Ectodermal cell (in vitro differentiated cells): Measurements from ENCODE around the gene TBX18.

Experiments used
- H3K27ac ChIP-seq: 2 replicates; pipeline ENCODE4 v1.7.0; 2013; ENCODE audit warnings: mild to moderate bottlenecking, low read depth, low read length; ENCODE audit not compliant: insufficient read depth, poor library complexity, severe bottlenecking
- H3K27me3 ChIP-seq: 2 replicates; pipeline ENCODE4 v1.7.0; 2013; ENCODE audit warnings: mild to moderate bottlenecking, low read length; ENCODE audit not compliant: insufficient read depth, control insufficient read depth, poor library complexity, severe bottlenecking
- H3K36me3 ChIP-seq: one replicate; pipeline ENCODE4 v1.7.0; 2013; ENCODE audit warnings: low read length; ENCODE audit not compliant: control insufficient read depth, insufficient read depth
- H3K4me1 ChIP-seq: one replicate; pipeline ENCODE4 v1.7.0; 2013; ENCODE audit warnings: low read length; ENCODE audit not compliant: control insufficient read depth, insufficient read depth
- H3K4me3 ChIP-seq: 2 replicates; pipeline ENCODE4 v1.7.0; 2013; ENCODE audit warnings: low read depth, low read length, control low read depth; ENCODE audit not compliant: insufficient read depth
- H3K9me3 ChIP-seq: 2 replicates; pipeline ENCODE4 v1.7.0; 2013; ENCODE audit warnings: mild to moderate bottlenecking, low read length, moderate library complexity; ENCODE audit not compliant: control insufficient read depth
- WGBS, 2 experiments: methylation state at CpG; one replicate each; pipeline ENCODE4 v1.1.7; 2013; ENCODE audit warnings: missing lambda C conversion rate in 2 of 2; 5-methylcytosine and 5-hydroxymethylcytosine counted together

Gene TBX18

DNA sequence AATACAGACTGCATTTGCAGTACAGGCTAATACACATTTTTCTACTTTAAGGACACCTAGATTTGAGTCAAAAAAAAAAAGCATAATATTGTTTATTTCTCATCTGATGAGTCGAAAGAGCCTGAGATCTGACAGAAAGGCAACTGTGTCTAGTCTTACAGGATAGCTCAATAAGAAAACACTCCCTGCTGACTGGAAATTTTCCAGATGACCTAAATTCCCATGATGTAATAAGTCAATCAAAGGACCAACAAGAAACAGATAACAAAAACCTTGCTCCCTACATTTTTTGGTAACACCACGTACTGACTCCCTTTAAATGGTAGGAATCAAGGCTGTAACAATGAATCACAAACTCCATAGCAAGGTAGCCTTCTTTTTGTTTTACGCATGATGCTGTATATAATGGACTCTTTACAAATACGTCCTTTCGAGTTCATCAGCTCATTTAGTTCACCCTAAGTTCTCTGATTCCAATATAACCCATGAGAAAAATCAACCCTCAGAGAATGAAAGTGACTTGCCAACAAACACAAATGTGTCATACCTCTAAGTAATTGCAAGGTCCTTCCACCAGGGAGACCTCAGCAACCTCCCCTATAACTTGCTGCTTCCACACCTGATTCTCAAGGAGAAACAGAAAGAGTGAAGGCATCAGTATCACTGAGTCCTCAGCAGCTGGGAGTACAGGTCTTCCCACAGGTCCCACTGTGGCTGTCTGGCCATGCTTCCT, 12.1 kb downstream of the TBX18 start:
- 88 to 98% methylated on average over 5 of the region's 5 CpGs for WGBS, 2 experiments
- no peaks in the 10 kb centered on the region for H3K4me1 ChIP-seq
- no peak overlapping the region for H3K4me3 ChIP-seq
- H3K36me3 ChIP-seq = no peaks in the 10 kb centered on the region
- H3K9me3 ChIP-seq = no peaks in the 10 kb centered on the region
- H3K27me3 ChIP-seq = no peaks in the 10 kb centered on the region
- no peak overlapping the region for H3K27ac ChIP-seq

- Histone ChIP-seq H3K36me3 (no peaks in the 10 kb centered on the region), H3K9me3 (no peaks in the 10 kb centered on the region), H3K4me3 (no peak overlapping the region), H3K4me1 (no peaks in the 10 kb centered on the region), H3K27ac (no peak overlapping the region), H3K27me3 (no peaks in the 10 kb centered on the region)
Observed at GRCh38 chr6:84749181-84749580, 15.2 kb downstream of the TBX18 start.

DNA sequence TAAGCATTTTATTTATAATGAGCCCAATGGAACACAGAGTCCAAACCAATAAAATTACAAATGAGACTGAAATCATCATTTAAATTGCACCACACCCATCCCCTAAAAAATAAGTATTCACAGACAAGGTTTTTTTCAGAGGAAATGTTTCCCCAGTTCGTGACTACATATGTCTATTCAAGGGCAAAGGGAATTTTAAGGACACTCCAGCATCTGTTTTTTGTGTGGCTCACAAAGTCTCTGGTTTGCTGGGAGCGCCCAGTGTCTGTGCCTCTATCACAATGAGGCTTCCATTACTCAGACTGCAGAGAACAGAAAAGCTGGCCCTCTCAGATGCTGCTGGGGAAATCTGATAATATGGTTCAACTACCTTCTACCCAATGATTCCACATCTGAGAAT, 16.0 kb downstream of the TBX18 start:
- WGBS, 2 experiments = 84 to 92% methylated on average over 2 of the region's 2 CpGs
- Histone ChIP-seq H3K4me1 (no peaks in the 10 kb centered on the region), H3K27ac (no peak overlapping the region), H3K4me3 (no peak overlapping the region), H3K27me3 (no peaks in the 10 kb centered on the region), H3K36me3 (no peaks in the 10 kb centered on the region), H3K9me3 (no peaks in the 10 kb centered on the region)

GRCh38 chr6:84743616-84744015, 20.8 kb downstream of the TBX18 start:
- Histone ChIP-seq H3K9me3 (no peaks in the 10 kb centered on the region), H3K4me3 (no peak overlapping the region), H3K36me3 (no peaks in the 10 kb centered on the region), H3K4me1 (no peaks in the 10 kb centered on the region), H3K27ac (no peak overlapping the region), H3K27me3 (no peaks in the 10 kb centered on the region)
- WGBS, 2 experiments = 73 to 92% methylated on average over 2 to 4 of the region's 4 CpGs

DNA sequence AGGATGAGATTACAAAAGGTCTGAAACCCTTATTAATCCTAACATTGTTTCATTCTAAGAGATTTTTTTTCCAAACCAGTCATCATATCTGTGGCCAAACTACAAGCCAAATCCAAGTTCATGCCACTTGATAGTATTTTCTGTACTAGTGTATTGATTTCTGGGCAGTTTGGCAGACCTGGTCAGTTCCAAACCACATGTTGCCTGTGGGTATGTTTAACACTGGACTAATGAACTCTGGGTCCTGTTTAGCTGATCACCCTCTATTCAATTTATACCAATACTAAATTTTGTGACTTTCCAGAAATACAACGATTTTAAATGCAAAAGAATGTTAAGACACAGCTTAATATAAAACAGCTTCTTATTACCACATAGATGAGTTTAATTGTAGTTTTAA, 24.0 kb downstream of the TBX18 start:
- H3K4me3 ChIP-seq = no peak overlapping the region
- no peaks in the 10 kb centered on the region for H3K4me1 ChIP-seq
- H3K27ac ChIP-seq = no peak overlapping the region
- H3K27me3 ChIP-seq = no peaks in the 10 kb centered on the region
- H3K9me3 ChIP-seq = no peaks in the 10 kb centered on the region
- no peaks in the 10 kb centered on the region for H3K36me3 ChIP-seq
- WGBS, 2 experiments = 50% methylated on average over 1 of the region's 1 CpG; no CpG with 5 or more reads in 1 of the 2 experiments

GRCh38 chr6:84739866-84740208, 24.6 kb downstream of the TBX18 start:
- Histone ChIP-seq H3K27me3 (no peaks in the 10 kb centered on the region), H3K4me3 (no peak overlapping the region), H3K9me3 (no peaks in the 10 kb centered on the region), H3K27ac (no peak overlapping the region), H3K4me1 (no peaks in the 10 kb centered on the region), H3K36me3 (no peaks in the 10 kb centered on the region)
- 90 to 100% methylated on average over 1 of the region's 1 CpG for WGBS, 2 experiments

DNA sequence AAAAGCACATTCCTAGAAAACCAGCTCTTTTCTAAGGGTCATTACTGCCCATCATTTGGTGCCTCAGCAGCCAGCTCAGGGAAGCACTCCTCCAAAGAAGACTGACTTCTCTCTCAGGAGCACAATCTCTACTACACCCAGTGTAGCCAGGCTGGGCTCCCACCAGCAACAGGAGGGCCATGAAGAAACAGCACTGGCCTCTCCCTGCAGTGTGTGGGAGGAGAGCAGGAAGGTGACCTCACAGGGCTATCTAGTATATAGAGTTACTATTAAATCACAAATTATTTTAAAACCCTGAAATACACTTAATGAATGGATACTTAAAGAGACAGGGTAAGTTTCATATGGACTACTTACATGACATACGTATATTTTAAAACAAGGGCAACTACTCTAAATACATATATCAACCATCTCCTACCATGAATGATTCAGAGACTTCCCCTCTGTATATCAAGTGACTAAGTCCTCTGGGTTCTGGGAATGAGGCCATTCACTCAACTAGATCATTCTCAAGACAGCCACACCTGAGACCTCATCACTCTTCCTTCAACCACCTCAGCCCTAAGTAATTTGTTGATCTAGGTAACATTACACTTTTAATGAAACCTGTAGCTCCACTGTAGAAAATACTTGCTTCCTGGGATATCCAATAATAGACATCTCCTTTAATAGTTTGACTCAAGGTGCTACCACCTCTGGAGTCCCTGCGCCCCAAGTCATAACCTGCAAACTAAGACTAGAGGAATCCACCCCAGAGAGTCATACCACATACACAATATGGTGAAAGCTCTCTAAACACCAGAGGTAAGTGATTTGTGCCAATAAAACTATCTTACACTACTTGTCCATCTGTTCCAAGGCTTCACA, 25.2 kb downstream of the TBX18 start:
- WGBS, 2 experiments = 92 to 97% methylated on average over 2 of the region's 2 CpGs
- H3K36me3 ChIP-seq = no peaks in the 10 kb centered on the region
- no peaks in the 10 kb centered on the region for H3K27me3 ChIP-seq
- H3K4me1 ChIP-seq = no peaks in the 10 kb centered on the region
- no peak overlapping the region for H3K4me3 ChIP-seq
- no peaks in the 10 kb centered on the region for H3K9me3 ChIP-seq
- no peak overlapping the region for H3K27ac ChIP-seq

DNA sequence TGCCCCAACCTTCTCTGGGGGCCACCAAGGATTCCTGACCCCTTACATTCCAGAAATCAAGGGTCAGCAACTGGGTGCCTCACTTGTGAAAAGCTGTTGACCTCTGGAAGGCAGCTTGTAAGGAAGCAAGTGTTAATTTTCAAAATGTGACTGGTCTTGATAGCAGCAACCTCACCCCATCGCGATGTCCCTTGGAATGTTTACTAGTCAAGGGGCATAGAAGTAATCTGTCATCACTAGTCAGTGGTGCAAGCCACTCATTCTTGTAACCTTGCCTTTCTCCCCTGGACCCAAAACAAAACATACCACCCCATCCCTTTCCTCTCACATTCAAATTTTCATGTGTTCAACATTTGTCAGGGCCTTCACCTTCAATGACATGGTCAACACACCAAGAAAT, 30.5 kb downstream of the TBX18 start:
- Histone ChIP-seq H3K4me3 (no peak overlapping the region), H3K27ac (no peak overlapping the region), H3K9me3 (no peaks in the 10 kb centered on the region), H3K36me3 (no peaks in the 10 kb centered on the region), H3K4me1 (no peaks in the 10 kb centered on the region), H3K27me3 (no peaks in the 10 kb centered on the region)
- 79 to 93% methylated on average over 2 of the region's 2 CpGs for WGBS, 2 experiments

DNA sequence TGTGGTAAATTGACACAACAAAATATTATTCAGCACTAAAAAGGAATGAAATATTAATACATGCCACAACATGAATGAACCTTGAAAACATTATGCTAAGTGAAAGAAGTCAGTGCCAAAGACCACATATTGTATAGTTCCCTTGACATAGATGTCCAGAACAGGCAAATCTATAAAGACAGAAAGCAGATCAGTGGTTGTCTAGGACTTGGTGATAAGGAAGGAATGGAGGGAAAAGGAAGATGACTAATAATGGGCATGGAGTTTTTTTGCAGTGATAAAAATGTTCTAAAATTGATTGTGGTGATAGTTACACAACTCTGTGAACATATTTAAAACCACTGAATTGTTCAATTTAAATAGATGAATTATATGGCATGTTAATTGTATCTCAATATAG, 32.5 kb downstream of the TBX18 start:
- H3K27me3 ChIP-seq = no peaks in the 10 kb centered on the region

DNA sequence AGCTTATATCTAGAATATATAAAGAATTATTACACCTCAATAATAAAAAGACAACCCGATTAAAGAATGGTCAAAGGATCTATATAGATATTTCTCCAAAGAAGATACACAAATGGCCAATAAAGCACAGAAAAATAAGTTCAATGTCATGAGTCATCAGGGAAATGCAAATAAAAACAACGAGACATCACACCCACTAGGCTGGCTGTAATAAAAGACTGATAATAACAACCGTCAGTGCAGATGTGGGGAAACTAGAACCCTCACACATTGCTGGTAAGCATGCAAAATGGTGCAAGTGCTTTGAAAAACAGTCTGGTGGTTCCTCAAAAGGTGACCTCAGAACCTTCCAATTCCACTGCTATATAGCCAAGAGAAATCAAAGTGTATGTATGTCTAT, 33.0 kb downstream of the TBX18 start:
- 94 to 100% methylated on average over 2 to 3 of the region's 3 CpGs for WGBS, 2 experiments
- Histone ChIP-seq H3K36me3 (no peaks in the 10 kb centered on the region), H3K4me3 (no peak overlapping the region), H3K9me3 (no peaks in the 10 kb centered on the region), H3K27ac (no peak overlapping the region), H3K27me3 (no peaks in the 10 kb centered on the region), H3K4me1 (no peaks in the 10 kb centered on the region)

More for the DNA sequence above, 32.5 kb downstream of the TBX18 start:
- H3K36me3 ChIP-seq = no peaks in the 10 kb centered on the region
- no peaks in the 10 kb centered on the region for H3K9me3 ChIP-seq
- no peaks in the 10 kb centered on the region for H3K4me1 ChIP-seq
- H3K27ac ChIP-seq = no peak overlapping the region
- no peak overlapping the region for H3K4me3 ChIP-seq
